KOPT-K1 (cell line): ENCODE results near the gene CHIC1.
"Not testable (repeated sequence)": the region's sequence is repeated elsewhere in the genome, so short reads cannot be mapped to it uniquely, and the experiment has no call there.

Experiments used
- H3K27ac ChIP-seq: fragments of 200-600 bp; sonication (generic); 2 replicates; pipeline ENCODE4 v1.5.1; 2016; ENCODE audit warnings: antibody characterized with exemption, mild to moderate bottlenecking, low read depth, low read length; ENCODE audit not compliant: poor library complexity, severe bottlenecking
- H3K36me3 ChIP-seq: fragments of 200-600 bp; sonication (generic); 2 replicates; pipeline ENCODE4 v1.5.1; 2017; ENCODE audit warnings: antibody characterized with exemption, mild to moderate bottlenecking, low read length, moderate library complexity; ENCODE audit not compliant: insufficient read depth
- H3K9me3 ChIP-seq: fragments of 200-600 bp; sonication (generic); 2 replicates; pipeline ENCODE4 v1.5.1; 2017; ENCODE audit warnings: antibody characterized with exemption, low read length, mild to moderate bottlenecking; ENCODE audit not compliant: insufficient read depth, poor library complexity, severe bottlenecking

The CHIC1 gene

GRCh38 chrX:73647632-73648322 is 84.8 kb downstream of the CHIC1 start:
- no peak overlapping the region for H3K27ac ChIP-seq
- H3K9me3 ChIP-seq: peaks cover 19% of the 10 kb centered on the region
- no peaks in the 10 kb centered on the region for H3K36me3 ChIP-seq

- not testable (repeated sequence) for H3K36me3 ChIP-seq, H3K27ac ChIP-seq, H3K9me3 ChIP-seq
These were observed 98.3 kb downstream of the CHIC1 start for GRCh38 chrX:73661322-73661721.

GRCh38 chrX:73668779-73669178 is 105.8 kb downstream of the CHIC1 start:
- no peak overlapping the region for H3K27ac ChIP-seq
- no peaks in the 10 kb centered on the region for H3K36me3 ChIP-seq
- peaks cover 7% of the 10 kb centered on the region for H3K9me3 ChIP-seq

GRCh38 chrX:73681408-73681807 is 118.4 kb downstream of the CHIC1 start:
- Histone ChIP-seq H3K9me3 (no peaks in the 10 kb centered on the region), H3K27ac (no peak overlapping the region), H3K36me3 (no peaks in the 10 kb centered on the region)

- no peak overlapping the region for H3K27ac ChIP-seq
- H3K36me3 ChIP-seq: no peaks in the 10 kb centered on the region
- H3K9me3 ChIP-seq: no peaks in the 10 kb centered on the region
These were observed 120.4 kb downstream of the CHIC1 start for GRCh38 chrX:73683236-73683859.

GRCh38 chrX:73707014-73707413 is 144.0 kb downstream of the CHIC1 start:
- not testable (repeated sequence) for H3K27ac ChIP-seq, H3K36me3 ChIP-seq, H3K9me3 ChIP-seq

- no peaks in the 10 kb centered on the region for H3K36me3 ChIP-seq
- H3K27ac ChIP-seq: no peak overlapping the region
These were observed 165.6 kb downstream of the CHIC1 start for GRCh38 chrX:73728602-73729001.

More at GRCh38 chrX:73728602-73729001, 165.6 kb downstream of the CHIC1 start:
- H3K9me3 ChIP-seq: no peaks in the 10 kb centered on the region
